ENCODE measurements around the gene CPT1B. TPM values are rescaled to one million over a fixed set of nuclear protein-coding genes. Genes with fewer than 3 reads are reported as not detected.
A peak's percentile ranks its signal among the peaks of the same experiment; 100 is the strongest.
"Not testable (repeated sequence)": the region's sequence is repeated elsewhere in the genome, so short reads cannot be mapped to it uniquely, and the experiment has no call there.

Gene CPT1B
- total RNA-seq, 2 donors from 2014 or later = 6.0 to 8.1 TPM

GRCh38 chr22:50533856-50534711, 44.1 kb downstream of the CPT1B start:
- DNase-seq (ENCODE audit: low spot score) = not testable (repeated sequence)

GRCh38 chr22:50532824-50533796, 45.1 kb downstream of the CPT1B start:
- intact Hi-C loops (cut with DNase I) = no loop called here
- DNase-seq (ENCODE audit: low spot score) = no peak

More at GRCh38 chr22:50533856-50534711, 44.1 kb downstream of the CPT1B start:
- intact Hi-C loops (cut with DNase I) = not testable (repeated sequence)

GRCh38 chr22:50531962-50532674, 46.1 kb downstream of the CPT1B start:
- intact Hi-C loops (cut with DNase I) = no loop called here
- DNase-seq (ENCODE audit: low spot score) = peak; percentile 95

GRCh38 chr22:50531546-50531961, 46.7 kb downstream of the CPT1B start:
- peak; percentile 93 for DNase-seq (ENCODE audit: low spot score)
- intact Hi-C loops (cut with DNase I) = no loop called here

GRCh38 chr22:50530877-50531545, 47.2 kb downstream of the CPT1B start:
- peak; percentile 98 for DNase-seq (ENCODE audit: low spot score)
- intact Hi-C loops (cut with DNase I) = no loop called here

- no peak for DNase-seq (ENCODE audit: low spot score)
- intact Hi-C loops (cut with DNase I) = no loop called here
Measured at GRCh38 chr22:50530580-50530876, 47.7 kb downstream of the CPT1B start.

GRCh38 chr22:50529897-50530579, 48.2 kb downstream of the CPT1B start, which contains the start of gene TYMP:
Gene TYMP, minus strand, starts transcription at chr22:50530012. Its CDS starts 303 bp downstream, at chr22:50529709.
- DNase-seq (ENCODE audit: low spot score) = peak; percentile 97
- intact Hi-C loops (cut with DNase I) = no loop called here

GRCh38 chr22:50529416-50529896, 48.8 kb downstream of the CPT1B start:
- no peak for DNase-seq (ENCODE audit: low spot score)
- intact Hi-C loops (cut with DNase I) = no loop called here

DNA sequence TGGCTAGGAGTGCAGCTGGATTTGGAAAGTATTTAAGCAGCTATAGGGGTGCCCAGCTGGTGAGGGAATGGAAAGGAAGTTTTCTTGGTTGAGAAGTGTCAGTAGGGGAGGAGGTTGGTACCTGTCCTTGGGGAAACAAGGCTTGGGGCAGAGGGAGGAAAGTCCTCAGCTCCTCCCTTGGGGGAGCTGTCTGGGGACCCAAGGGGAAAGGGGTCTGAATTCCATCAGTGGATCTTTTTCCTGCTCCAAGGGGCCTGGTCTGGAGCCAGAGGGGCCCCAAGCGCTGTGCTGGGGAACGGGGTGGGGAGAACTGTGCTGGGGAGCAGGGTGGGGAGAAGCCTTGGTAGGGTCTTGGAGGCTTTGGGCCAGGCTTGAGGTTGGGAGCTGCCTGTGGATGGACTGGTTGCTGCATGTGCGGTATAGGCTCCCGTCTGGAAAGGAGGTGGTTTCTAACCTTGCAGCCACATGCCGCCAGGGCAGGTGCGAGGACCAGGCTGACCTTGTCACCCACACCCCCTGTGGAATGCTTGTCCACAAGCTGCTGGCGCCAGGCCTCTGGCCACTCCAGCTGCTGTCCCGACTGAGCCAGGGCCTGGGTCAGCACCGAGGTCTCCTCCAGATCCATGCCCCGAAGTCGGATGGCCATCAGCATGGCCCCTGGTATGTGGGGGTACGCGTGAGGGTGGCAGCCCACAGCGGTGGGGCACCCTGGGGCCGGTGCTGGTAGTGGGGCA, 49.4 kb downstream of the CPT1B start:
- intact Hi-C loops (cut with DNase I) = no loop called here
- no peak for DNase-seq (ENCODE audit: low spot score)

DNA sequence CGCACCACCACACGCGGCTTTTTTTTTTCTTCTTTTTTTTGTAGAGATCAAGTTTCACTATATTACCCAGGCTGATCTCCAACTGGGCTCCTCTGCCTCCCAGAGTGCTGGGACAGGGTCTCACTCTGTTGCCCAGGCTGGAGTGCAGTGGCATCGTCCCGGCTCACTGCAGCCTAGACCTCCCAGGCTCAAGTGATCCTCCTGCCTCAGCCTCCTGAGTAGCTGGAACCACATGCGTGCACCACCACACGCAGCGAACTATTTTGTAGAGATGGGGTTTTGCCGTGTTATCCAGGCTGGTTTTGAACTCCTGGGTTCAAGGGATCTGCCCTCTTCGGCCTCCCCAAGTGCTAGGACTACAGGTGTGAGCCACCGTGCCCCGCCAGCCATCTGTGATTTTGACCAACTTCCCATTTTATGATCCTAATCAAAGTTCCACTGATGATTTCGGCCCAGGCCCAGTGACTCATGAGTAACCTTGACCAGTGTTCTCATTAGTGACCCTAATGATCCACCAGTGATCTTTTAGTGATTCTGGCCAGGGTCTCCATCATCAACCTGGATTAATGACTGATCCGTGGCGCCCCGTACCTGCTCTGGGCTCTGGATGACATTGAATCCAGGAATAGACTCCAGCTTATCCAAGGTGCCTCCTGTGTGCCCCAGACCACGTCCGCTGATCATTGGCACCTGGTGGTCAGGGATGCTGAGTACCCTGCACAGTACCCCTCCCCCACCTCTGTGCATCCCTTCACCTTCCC, 50.1 kb downstream of the CPT1B start:
- DNase-seq (ENCODE audit: low spot score) = no peak
- intact Hi-C loops (cut with DNase I) = no loop called here

GRCh38 chr22:50526834-50527801, 51.1 kb downstream of the CPT1B start:
- peak; percentile 88 for DNase-seq (ENCODE audit: low spot score)
- intact Hi-C loops (cut with DNase I) = no loop called here

- peak; percentile 96 for DNase-seq (ENCODE audit: low spot score)
- intact Hi-C loops (cut with DNase I) = no loop called here
Measured at GRCh38 chr22:50526108-50526833, 52.0 kb downstream of the CPT1B start.

GRCh38 chr22:50525858-50526107, 52.4 kb downstream of the CPT1B start:
- no peak for DNase-seq (ENCODE audit: low spot score)
- intact Hi-C loops (cut with DNase I) = no loop called here

GRCh38 chr22:50525104-50525857, 52.9 kb downstream of the CPT1B start, which contains the start of gene SCO2:
Gene SCO2, minus strand, starts transcription at chr22:50525598. Its CDS starts 1,187 bp downstream, at chr22:50524411.
- intact Hi-C loops (cut with DNase I) = no loop called here

More at GRCh38 chr22:50525104-50525857, 52.9 kb downstream of the CPT1B start, which contains the start of gene SCO2:
- peak; percentile 99 for DNase-seq (ENCODE audit: low spot score)

All from posterior vena cava (tissue), 2 donors.